CD4-positive, alpha-beta T cell treated with Interferon gamma for 1 hour (primary cell): ENCODE data around the gene ZFAND3.

Experiments used
- DNase-seq: peaks from one replicate; pipeline ENCODE4 v3.0.0-alpha.2; 2020

Gene ZFAND3

DNA sequence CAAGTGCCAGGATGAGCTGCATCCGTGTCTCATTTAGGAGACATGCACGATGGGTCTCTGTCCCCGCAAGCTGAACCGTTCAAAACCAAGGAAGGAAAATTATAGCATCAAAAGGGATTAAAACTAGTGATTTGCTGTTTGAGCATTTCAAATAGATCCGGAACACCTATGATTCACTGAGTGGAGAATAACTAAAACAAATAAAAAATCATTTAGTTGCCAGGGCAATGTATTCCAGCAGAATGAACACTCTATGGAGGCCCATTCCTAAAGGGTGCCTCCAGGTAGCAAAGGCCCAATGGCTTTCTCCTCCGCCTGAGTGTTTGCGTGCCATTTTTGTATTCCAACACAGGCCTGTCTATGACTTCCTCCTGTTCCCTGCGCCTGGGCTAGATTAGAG is 354.8 kb downstream of the ZFAND3 start:
- no peak for DNase-seq

DNA sequence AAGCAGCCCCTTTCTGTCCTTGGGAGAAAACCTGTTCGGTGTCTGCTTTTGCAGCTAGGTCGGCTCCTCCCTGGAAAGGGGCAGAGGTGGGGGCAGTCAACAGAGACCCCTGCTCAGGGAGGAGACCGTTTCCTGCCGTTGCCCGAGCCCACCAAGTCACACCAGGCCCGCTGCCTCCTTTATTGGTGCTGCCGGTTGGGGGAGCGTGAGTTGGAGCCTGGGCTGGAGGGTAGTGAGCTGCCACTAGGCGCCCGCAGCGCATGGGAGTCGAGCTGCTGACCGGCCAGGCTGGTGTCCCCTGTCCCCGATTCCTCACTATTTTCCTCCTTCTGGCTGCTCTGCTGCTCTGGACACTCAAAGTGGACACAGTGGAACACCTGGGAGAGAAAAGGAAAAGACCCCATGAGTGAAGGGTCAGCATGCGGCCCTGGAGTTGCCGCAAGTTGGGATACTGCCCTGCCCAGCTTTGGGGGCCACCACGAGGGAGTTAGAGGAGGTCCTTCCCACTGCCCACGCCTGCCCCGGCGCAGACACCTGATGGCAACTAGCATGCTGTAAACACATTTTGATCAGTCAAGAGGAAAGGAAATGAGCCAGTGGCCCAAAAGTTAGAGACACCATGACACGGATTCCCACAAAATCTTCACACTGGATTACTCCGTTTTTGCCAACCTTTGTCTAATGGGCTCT is 355.4 kb downstream of the ZFAND3 start:
- no peak for DNase-seq

DNA sequence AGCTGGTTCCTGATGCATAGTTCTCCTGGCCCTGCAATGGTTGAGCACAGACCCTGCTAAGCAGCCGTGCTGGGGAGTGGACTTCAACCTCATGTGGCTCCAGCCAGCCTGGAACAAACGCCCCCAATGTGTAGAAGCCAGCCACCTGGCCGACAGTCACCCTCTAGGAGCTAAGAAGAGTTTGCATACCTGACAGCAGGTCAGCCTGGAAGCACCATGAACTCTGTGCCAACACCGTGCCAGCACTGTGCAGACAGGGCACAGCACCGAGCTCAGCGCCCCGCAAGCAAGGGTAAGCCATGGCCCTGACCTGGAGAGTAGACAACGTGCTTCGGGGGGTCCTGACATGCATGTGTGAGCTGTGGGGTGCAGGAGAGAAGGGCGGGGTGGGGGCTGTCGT is 356.3 kb downstream of the ZFAND3 start:
- no peak for DNase-seq

DNA sequence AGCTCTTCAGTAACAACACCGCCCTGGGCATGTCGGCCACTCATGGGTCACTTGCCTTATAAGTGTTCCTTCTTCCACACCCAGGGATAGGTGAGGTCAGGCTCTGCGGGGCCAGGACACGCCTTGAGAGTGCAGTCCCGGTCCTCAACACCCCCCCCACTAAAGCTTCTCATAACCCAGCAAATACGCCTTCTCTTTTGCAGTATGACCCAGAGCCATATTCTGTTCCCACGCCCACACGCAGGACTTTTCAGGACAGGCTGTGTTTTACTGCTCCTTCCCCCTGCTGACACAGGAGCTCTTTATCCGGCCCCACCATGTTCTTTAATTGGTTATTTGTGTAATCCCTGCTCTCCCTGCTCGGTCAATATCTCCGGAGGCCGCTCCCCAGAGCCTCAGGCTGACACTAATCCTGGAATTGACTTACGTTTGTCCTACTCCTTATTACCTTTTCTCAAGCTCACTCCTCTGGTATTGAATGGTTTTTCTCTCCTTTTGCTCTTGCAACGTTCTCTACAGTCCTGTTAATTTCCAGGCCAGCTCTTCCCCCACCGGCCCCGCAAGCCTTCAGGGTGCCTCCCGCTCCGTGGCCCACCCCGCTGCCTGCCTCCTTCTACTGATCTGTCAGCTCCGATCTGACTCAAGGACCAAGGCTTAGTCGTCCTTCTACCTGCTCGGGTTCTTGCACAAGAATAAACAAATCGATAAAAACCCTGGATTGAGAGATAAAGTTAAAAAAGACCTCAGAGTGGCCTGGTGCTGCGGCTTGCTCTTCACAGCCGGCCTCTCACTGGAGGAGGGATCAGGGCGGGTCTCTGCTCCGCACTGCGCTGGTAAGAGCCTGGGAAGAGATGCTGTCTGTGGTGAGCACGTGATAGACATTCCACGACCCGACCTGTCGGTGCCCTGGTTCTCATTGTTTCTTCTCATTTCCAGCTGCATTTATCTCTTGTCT is 357.5 kb downstream of the ZFAND3 start:
- no peak for DNase-seq

DNA sequence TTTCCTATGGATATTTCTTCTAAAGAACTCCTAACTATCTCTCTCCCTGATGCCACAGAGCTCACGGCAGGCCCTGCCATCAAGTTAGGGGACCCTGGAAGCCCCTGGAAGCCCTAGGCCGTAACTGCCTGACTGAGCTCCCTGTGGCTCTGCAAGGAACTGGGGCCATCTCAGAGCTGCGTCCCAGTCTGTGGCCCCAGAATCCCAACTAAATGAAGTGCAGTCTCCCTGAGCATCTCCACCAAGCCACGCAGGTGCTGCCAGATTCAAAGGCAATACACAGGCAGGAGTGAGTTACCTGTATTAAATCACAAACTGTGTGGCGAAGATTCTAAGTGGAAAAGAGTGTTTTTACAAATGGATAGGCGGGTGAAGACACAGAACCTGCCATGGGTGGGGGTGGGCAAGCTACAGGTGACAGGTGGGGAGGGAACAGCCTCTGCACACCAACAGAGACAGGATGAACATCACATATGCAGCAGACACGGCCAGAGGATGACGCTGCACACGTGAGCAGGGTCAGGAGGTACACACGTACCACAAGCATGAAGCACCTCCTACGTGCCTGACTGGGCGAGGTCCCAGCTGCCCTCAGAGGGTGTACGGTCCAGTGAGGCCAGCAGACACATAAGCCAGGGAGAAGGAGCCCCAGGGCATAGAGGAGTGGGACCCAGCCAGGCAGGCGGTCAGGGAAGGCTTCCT is 358.5 kb downstream of the ZFAND3 start:
- no peak for DNase-seq

DNA sequence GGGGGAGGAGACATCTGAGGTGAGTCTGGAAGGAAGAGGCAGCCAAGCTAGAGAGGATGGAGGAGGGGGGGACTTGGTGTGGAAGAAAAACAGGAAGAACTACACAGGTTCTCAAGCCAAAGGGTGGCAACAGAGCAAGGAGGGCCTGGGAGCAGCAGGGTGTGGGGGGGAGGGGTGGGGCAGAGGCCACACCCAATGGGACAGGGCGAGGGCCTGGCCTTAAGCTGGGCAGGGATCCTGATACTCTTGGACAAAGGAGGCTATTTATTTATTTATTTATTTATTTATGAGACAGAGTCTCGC is 359.0 kb downstream of the ZFAND3 start:
- no peak for DNase-seq

DNA sequence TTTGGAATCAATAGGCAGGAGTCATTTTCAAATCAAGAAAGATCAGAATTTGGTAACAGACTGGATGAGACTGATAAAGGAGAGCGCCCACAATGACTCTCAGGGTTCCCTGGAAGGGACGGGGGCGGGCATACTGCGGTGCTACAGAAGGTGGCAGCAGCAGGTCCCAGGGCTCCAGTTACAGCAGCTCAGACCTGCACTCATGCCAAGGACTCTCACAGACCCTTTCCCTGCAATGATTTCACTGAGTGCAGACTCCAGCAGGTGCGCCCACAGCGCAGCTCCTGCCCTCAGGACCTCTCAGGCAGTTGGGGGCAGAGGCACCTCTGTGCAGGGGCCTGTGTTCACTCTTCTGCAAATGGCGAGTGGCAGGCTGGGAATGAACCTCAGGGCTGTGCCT is 359.8 kb downstream of the ZFAND3 start:
- no peak for DNase-seq

DNA sequence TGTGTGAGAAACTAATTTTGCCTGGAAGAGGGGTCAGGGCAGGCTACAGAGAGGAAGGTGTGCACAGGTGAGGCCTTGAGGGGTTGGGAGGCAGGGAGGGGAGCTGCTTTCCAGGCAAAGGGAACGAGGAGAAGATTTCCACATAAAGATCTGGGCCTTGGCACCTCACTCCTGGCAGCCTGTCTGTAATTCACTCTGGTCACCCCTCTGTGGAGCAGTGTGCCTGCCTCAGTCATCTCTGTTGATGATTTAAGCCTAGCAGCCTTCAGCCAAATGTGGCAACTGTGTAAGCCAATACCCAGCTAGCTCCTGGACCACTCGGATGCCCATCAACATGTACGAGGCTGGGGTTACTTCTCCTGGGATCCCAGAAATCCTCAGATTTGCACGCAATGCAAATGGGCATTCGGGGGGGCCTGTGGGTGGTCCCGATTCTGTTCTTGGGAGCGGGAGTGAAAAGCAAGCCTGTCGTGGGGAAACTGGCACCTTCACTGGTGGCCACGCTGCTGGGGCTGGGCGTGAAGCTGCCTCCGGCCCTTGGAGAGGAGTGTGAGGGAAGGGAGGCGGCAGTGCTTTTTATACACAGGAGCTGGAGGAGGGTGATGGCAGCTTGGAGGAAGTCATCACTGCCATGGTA is 360.4 kb downstream of the ZFAND3 start:
- no peak for DNase-seq

DNA sequence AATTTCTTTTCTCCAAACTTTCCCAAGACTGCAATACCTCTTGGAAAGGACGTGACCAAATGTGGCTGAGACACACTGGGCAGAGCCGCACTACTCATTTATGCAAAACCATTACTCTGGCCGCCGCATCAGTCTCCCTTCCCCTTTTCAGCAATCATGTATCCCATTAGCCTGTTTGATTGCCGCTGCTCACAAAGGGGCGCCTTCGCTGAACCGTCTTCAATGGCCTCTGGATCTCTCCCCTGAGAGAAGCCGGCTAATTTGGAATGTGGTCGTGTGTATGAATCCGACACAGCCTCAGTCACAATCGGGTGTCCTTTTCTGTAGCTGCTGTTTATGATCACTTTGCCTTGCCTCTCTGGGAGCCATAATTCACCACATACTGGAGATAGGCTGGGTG is 361.1 kb downstream of the ZFAND3 start:
- no peak for DNase-seq

DNA sequence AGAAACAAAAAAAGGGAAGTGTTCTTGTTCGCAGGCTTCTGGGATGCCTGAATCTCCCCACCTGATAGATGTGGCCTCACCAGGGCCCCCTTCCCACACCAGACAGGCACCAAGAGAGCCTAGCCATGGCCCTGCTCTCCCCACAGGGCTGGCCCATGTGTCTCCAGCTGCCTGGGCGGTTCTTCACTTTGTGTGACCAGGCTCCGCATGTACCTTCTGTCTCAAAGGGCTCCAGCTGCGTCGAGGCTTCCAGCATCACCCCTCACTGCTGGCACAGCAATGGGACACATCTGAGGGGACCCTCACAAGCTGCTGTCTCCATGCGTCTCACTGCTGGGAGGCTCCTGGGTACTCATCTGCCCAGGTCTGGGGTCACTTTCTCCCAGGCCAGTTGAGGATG is 362.9 kb downstream of the ZFAND3 start:
- no peak for DNase-seq

DNA sequence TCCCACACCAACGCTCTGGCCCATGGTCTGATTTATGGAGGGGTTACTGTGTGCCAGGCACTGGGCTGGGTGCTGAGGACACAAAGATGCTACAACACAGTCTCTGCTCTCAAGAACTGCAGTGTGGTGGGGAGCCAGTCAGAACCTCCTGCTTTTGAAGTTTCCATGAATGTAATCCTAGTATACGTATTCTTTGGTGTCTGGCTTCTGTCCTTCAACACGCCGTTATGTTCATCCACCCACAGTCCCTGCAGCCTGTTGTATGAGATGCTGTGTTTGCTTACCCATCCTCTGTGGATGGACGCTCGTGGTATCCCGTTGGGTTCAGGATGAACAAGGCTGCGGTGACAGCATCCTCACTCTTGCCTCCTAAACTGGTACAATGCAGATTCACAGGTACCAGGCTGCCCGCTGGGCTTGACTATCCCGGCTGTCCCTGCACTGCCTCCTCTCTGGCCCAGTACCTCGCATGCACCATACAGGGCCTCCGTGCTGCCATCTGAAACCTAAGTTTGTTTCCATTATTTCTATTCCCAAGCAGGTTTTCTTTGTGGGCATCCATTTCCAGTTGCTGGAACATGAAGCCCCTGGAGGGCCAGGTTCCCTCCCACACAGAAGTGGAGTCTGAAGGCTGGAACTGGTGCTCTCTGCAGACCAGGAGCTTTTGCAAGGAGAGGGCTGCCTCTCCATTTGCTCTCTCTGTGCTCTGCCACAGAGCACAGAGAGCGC is 364.5 kb downstream of the ZFAND3 start:
- no peak for DNase-seq

DNA sequence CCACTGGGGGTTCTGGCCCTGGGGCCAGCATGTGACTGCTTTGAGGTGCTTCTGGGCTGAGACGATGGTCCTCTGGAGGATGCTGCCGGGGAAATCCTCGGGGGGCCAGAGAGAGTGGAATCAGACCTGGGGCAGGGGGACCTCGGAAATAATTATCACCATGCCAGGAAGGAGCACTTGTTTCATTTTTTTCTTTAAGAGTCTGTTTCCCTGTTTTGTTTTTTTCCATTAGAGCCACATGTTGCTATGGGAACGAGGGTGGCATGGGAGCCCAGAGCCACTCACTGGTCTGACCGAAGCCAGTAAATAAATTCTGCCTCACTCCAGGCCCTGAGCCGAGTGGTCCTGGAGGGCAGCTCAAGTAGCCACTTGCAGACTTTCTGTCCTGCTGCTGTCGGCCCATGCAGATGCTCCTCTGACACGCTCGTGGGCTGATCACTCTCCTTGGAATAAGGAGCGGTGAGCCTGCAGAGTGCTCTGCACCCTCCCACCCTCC is 365.1 kb downstream of the ZFAND3 start:
- no peak for DNase-seq

DNA sequence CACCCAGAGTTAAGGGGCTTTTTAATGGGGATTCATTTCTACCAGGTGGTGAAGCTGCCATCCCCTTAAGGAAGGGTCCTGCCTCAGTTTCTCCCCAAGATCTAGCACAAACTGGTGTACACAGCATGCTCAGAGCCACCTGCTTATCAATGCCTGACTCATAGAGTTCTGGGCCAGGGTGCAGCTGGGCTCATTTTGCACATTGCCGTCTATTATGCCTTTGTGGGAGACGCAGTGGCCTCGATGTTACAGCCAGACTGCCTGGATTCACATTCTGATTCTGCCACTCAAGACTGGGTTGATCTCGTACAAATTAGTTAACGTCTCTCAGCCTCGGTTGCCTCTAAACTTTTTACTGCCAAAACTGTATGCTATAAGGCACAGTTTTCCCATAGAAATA is 365.7 kb downstream of the ZFAND3 start:
- no peak for DNase-seq

DNA sequence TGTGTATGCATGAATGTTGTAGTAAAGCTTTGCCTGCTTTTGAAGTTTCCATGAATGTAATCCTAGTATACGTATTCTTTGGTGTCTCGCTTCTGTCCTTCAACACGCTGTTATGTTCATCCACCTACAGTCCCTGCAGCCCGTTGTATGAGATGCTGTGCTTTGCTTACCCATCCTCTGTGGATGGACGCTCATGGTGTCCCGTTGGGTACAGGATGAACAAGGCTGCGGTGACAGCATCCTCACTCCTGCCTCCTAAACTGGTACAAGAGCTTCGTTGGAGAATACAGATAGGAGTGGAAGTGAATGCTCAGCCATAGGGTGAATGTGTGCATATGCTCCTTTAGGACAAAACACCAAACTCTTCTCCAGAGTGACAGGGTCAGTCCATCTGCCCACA is 366.2 kb downstream of the ZFAND3 start:
- no peak for DNase-seq

DNA sequence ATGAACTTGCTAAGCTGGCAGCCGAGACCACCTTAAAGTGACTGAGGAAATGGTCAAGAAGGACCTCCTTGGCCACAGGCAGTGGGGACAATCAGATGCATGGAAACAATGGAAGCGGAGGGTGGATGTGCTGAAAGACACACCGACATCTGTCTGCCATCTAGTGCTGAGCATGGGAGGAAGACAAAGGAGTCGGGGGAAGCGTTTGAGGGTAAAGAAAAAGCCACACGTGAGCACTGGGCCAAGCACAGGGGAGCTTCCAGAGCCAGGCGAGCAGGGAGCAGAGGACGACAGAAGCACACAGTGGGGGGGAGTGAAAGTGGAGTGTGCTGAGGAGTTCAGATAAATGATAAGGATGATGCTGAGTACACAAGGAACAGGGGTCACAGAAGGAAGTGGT is 367.8 kb downstream of the ZFAND3 start:
- DNase-seq = no peak

DNA sequence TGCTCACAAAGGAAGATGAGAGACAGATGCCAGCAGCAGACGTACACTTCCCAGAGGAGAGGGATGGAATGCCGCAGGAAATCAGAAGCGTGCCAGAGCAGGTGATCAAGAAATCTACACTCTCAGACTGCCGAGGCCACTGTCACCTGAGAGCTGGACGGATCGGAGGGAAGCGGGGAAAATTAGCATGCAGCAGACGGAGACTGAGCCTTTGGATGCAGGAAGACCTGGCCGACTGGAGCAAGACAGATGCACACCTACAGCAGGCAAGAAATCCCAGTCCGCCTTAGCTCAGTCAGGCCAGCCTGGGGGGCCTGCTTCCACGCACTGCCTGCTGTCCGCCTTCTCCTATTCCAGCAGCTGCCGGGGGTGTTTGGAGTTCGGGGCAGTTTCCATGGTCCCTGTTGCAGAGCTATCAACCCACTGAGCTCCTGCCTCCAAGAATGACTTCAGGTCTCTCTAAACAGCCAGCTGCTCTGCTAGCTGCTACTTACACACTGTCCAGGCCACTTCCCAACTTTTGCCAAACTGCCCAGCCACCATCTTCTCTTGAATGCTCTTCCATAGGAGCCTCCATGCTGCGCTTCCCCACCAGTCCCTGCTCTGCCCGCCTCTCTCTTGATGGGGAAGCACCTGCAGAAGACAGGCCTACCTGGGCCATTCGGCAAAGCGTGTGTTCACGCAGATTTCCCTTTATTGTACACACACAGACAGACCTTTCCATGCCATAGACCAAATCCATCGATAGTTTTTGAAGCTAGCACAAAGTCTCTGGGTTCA is 368.5 kb downstream of the ZFAND3 start:
- DNase-seq = no peak

DNA sequence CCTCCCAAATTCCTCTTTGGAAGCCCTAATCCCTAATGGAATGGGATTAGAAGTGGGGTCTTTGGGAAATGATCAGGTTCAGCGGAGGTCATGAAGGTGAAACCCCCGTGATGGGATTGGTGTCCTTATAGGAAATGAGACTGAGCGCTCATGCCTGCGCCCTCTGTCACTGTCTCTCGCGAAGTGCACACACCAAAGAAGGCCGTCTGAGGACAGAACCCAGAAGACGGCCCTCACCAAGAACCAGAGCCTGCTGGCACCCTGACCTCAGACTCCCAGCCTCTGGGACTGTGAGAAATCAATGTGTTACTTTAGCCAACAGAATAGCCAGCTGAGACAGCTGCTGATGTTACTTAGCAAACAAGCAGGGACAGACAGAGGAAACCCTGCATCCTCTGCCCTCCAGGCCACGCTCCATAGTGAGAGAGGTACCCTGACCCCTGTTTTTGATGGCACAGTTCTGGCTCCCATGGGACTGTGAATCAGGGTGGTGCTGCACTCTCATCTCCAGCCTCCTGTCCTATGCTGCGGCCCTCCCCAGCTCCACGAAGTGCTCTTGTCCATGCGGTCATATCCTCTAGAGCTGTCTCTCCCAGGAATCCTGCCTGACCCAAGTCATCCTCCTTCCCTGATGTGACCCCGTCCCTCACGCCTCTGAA is 369.3 kb downstream of the ZFAND3 start:
- DNase-seq = no peak

DNA sequence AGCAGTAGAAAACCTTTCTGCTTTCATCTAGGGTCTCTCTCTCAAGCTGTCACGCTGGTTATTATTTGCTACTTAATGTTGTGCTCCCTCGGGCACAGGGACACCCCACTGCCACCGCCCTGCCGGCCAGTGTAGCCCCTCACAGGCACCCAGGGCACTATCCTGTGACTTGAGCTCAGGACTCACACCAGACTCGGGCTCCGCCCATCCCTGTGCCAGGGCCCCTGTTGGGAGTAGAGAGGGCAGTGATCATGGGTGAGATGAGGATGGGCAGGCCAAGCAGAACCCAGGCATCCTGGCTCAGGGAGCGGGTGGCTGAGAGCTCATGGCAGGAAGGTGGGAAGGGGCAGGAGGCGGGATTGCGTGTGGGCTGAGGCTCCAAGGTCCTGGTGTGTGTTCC is 371.9 kb downstream of the ZFAND3 start:
- no peak for DNase-seq

DNA sequence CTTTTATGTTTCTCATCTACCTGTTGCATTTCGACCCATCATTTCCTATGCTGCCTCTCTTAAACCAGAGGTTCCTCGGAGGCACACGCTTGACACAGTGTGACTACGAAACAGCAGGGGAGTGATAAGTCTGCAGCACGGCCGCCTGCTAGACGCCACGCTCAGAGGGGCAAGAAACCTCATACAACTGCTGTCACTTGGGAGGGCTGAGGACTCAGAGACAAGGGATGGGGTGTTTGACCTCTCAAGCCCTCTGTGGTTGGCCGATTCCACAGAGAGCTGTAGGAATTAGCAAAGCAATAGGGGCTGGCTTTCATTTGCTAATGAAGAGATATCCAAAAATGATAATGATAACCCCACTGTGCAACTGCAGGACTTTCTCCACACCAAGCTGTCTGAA is 372.5 kb downstream of the ZFAND3 start:
- no peak for DNase-seq

DNA sequence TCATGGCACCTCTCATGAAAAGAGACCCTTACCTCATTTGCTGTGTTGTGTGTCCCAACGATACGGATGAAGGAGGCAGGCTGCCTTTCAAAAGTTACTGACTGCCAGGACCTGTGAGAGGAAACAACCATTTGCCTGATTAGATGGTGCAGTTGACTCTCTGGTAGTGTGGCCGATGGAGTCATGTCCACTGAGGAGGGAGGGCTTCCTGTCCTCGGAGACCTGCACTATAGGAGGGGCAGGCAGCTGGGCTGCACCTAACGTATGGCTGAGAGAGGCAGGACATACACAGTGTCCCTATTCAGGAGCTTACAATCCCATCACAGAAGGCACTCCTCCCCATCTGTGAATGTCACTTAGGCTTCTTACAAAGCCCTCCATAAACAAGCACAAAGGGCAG is 373.0 kb downstream of the ZFAND3 start:
- DNase-seq = no peak

DNA sequence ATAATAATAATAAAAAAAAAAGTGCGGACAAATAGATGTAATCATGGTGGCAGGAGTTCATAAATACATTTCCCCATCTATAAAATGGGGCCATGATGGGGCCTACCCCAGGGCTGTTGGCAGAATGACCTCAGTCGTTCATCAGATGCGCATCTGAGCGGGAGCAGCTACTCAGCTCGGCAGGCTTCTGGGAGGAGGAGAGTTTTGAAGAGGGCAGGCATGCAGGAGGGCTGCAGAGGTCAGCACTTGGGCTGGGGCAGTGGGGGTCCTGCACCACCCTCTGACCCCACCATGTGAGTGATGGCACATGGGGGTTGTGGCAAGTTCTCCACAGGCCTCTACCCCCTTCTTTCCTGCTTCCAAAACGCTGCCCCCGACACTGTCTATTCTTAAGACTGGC is 373.5 kb downstream of the ZFAND3 start:
- DNase-seq = no peak
